Renal cortex interstitium (tissue), 11 donors: ENCODE data around the gene TSPAN5. TPM values are rescaled to one million over a fixed set of nuclear protein-coding genes. Genes with fewer than 3 reads are reported as not detected.

ENCODE experiments used
- DNase-seq, 11 donors: peaks; one replicate each; pipeline ENCODE4 v3.0.0-alpha.2; 2013; ENCODE audit warnings: low read depth in 9 of 11, low spot score in 4 of 11; ENCODE audit errors: extremely low read depth in 1 of 11
- polyA plus RNA-seq, 3 donors: library from polyadenylated mRNA; unstranded; fragments of 120-200 nt; gene quantifications; one replicate each; pipeline ENCODE4 v1.2.1, GENCODE V29; 2013; ENCODE audit not compliant: insufficient read length in 3 of 3

The TSPAN5 gene
- polyA plus RNA-seq, 3 donors: 20.5 to 32.8 (median 31.0) TPM

DNA sequence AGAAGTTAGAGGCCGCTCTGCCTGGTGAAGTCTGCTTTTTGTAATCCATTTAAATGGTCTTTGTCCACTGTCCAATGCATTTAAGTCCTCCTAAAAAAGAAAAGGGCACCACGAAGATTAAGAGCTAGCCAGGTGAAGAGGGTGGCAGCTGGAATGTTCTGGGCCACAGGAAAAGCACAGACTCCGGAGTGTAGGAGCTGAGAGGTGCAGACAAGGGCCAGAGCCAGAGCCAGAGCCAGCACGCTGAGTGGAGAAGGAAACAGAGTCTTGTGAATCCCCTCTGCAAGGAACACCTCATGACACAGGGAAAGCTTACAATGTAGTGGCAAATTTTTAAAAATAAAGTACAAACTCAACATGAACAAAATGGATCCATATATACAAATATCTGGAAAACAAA lies 83.6 kb downstream of the TSPAN5 start:
- DNase-seq: no peak

DNA sequence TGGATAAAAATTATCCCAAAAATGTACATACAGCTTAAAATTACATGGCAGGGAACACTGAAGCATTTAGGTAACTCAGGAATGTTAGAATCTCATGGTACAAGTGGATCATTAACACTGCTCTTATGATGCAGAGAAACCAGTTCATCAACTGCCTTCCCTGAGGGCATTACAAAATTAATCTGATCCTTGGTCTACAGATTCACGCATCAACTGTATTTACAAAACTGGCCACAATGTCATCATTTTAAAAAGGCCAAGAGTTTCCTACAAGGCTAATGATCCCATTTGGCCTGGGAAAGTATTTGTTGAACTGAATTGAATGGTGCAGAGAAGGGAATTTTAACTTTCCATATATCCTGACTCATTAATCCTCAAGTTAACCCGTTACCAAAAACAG lies 84.6 kb downstream of the TSPAN5 start:
- peak in 7 of 11 donors; percentile 26 to 57 (median 50) for DNase-seq

DNA sequence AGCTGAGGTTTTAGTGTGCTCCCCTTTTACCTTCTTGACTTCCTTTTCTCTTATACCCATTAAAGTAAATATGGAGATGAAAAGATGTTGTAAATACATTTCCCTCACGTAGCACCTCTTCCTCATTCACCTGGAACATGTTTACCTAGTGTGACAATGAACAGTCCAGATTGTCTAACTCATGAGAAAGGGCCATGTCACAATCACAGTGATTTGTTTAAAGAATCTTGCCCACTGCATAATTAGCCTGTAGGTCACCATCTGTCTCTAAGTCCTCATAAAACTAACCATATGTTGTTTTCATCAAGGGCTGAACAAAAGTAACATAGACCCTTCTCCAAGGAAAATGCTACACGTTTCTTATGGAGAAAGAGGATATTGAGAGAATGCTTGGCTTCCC lies 85.7 kb downstream of the TSPAN5 start:
- DNase-seq: no peak

DNA sequence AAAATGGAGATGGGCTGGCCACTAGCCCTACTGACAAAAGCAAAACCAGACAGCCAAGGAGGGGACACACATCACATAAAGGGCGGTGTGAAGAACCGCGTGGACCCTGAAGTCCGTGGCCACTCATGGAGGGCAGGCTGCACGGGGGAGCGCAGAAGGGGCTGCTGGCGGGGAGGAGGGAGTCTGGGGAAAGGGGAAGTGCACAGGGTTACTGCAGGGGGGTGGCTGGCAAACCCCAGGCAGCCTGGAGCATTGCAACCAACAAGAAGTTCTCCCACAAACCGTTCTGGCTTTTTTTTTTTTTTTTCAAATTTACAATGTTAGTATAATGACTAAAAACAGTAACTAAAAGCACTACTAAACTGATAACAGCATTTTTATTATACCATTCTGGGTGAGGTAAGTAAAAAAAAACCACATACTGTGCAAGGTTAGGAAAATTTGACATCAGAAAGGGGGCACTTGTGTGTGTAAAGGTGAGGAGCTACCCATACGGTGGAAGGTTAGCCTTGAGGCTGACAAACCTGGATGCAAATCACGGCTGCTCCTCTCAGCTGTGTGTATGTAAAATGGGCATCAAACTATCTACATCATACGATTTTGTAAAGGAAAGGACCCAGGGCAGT lies 87.1 kb downstream of the TSPAN5 start:
- no peak for DNase-seq

DNA sequence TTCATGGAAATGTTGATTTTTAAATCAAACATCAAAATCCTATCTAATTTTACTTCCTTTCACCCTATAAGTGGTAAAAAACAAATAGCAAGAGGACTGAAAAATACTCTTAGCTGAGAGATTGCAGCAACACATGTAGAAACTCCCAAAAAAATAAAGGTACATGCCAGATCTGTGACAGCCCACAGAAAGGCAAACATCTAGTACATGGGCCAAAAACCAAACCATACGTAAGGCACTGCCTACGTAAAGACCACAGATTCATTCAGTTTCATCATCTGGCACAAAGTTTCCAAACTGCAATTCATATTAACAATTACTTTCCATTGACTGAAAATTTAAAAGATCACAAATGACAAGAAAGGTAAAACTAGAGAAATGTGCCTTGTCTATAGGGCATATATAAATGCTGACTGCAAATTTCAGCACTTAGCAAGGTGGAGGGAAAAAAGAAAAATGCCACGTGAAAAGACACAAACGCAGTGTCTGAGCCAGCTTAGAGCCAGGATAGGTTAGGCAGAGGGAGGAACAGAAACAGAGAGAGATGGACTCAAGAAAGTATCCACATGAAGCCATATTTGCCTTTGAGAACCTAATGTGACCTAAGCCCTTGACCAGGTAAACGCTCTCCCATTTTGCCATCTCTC lies 88.1 kb downstream of the TSPAN5 start:
- no peak for DNase-seq

DNA sequence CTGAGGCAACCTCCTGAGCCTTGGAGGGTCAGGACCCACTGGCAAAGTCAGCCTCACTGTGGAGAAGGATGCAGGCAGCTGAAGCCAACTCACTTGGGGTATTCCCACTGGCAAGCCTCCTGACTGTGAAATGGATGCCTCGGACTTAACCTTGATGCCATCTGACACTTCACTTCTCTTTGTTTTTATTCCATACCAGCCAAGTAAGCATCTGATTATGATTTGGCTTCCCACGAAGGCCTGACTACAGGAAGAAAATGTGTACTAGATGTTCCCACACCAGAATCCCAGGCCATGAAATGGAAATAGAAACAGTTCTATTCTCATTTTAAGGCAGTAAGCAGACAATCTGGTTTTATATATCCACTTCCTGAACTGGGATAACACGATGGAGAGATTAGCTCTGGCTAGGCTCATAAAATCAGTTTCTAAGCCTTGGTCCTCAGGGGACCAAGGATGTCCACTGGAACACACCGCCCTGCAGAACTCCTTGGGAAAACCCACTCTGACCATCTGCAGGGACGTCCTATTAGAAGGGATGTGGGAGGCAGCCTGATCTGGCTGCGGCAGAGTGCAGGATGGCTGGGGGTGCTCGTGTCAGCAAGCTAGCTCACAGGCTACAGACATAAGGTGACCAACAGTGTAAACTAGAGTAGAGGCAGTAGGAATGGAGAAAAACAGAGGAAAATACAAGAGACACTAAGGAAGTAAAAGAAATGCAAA lies 89.3 kb downstream of the TSPAN5 start:
- no peak for DNase-seq

DNA sequence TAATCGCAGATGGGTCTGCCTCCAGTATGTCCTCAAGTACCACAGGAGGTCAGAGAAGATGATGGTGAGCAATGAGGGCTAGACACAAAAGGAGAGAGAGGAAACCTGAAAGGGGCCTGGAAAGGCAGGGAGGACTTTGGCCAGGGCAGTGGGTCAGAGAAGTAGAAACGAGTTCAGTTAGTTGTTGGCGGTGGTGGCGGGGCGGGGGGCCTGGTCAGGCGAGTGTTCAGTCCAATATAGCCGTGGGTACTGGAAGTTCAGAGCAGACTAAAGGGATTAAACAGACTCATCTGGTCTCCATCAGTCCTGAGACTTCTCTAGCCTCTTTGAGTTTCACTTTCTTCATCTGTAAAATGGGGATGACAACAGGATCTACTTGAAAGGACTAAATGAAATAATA lies 90.8 kb downstream of the TSPAN5 start:
- DNase-seq: no peak

DNA sequence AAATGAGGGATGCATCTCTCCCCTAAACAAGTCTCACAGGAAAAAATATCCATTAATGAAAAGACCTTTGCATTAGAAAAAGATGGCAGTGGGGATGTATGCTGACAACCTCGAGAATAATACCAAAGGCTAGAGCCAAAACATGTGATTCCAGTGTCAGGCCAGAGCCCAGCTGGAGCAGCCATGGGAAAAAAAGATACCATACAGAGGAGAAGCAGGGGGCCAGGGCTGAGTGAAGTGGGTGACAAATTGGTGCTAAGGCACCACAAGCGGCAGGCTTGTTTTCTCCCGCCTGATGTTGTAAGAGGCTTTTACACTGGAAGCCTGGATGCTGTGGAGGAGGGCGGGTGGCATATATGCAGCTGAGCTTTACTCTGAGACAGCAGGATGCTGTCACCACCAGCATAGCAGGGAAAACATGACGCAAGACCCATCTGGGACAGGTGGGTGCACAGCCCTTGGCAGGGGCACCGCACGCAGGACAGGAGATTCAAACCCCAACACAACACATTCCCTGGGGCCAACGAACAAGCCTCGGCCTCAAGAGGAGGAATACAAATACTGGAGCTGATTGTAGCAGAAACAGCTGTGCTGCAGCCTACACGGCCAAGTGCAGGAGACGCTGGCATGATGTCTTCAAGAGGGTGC lies 91.9 kb downstream of the TSPAN5 start:
- no peak for DNase-seq

DNA sequence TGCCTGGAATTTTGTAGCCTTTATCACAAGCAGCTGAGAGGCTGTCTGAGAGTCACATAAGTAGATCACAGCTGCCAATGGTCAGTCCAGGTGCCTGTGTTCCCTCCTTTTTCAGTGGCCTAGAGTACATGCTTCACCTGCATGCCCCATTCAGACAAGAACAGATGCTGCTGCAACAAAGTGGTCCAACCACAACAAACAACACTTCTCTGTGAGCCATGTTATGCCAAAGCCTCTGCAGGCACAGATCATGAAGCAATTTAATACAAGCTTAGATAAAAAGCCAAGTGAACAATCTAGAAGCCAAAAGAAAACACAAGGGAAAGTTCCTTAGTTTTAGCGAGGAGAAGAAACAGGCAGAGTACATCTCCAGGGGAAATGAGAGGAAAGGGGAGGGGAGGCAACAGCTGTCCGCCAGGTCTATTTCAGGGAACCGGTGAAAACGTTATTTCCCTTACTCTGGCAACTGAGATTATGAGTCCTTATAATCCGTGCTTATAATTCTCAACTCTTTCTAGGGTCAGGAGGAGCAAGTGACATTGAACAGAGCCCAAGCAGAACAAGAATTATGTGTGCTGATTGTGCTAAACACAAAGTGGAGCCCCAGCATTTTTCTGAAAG lies 92.6 kb downstream of the TSPAN5 start:
- DNase-seq: no peak

DNA sequence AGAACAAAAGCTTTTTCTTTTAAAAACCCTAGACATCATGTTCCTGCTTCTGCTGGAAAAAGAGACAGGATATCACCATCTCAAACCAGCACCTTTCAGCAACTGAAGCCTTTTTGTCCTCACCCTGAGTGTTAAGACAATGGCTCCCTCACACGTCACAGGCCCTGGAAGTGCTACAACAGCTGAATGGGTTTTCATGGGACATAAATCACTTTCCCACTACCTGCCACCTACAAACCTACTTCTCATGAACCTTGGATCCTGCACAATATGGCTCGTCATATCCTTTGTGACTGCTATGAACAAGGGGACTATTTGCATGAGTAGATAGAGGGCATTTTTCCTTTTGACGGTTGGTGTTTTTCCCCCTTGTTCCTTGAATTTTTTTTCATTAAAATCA lies 93.6 kb downstream of the TSPAN5 start:
- DNase-seq: no peak

DNA sequence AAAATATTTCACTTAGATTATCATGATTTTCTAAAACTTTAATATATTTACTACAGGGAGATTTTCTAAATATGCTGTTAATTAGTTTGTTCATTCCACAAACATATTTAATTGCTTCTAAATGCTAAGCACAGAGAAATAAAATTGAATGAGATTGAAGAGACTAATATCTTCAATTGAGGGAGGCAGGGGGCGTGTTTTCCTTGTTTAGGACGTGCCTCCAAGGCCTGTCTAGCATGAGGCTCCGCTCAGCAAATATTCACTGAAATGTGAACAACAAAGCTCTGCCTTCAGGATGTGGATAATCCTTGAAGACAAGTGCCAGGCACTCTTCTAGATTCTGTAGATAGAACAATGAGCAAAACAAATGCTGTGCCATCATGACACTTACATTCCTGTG lies 98.1 kb downstream of the TSPAN5 start:
- no peak for DNase-seq

DNA sequence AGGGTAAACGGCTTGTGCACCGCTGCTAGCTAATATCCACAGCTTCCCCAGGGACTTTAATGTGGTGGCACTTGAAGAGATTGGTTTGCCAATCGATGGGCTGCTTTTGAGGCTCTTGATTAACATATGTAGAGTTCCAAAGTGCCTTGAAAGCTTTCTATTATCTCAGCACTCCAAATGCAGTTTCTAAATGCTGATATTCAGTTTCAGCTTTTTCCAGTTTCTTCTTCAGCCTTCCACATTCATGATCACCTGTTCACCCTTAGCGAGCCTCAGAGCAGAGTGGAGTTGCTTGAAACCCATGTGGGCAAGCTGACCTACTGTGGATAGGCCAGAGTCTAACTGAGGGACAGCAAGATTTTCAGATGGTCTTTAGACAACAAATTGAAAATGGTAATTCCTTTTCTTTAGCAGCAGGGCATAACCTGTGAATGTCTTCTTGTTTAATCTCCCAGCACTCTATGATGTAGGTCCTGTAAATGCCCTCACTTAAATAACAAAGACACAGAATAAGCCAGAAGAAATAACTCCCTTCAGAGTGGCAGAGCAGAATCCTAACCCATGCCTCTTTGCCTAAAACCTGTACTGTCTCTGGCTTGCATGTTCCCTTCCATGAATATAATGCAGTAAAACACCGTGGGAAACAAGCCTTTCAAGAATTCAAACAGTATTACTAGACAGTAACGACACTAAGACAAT lies 99.8 kb downstream of the TSPAN5 start:
- no peak for DNase-seq

DNA sequence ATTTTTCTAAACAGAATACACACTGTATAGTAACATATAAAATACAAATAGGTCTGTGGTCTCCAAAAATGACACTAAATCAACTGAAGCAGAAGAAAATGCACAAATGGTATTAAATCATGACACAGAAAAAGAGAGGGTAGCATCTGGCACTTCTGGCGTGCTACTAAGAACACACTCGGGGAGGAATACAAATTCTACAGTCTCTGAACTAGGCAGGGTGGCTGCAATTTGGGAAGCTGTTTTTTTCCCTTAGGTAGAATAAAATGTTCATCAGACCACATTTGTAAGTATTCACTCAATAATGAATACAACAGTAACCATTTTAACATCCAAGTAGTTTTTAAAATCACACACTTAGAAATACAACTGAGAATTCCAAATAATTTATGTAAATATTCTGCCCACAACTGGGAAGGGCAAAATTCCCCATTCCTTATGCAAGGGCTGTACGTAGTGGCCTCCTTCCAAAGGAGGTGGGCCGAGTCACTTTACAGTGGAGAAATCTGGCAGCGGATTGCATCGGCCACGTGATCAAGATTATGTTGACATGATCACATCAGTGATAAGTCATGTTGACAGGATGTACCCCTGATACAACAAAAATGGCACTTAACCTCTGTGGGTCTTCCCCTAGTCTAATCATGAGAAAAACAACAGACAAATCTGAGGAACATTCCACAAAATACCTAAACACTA lies 101.1 kb downstream of the TSPAN5 start:
- DNase-seq: no peak

DNA sequence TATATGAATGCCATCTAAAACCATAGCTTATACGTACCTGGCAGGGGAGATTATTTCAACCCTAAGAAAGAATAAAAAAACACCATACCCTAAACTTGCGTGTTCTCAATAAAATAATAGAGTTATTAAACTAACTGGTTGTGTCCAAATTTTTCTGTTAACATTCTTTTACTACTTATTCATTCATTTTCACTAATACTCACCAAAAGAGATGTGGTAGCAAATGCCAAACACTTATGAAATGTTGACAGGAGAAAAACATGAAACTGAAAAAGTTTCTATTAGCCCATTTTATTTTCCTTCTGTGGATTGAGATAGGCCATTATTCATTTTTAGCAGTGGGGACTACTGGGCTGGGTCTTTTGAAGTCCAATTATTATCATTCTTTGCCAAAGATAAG lies 102.0 kb downstream of the TSPAN5 start:
- DNase-seq: no peak

DNA sequence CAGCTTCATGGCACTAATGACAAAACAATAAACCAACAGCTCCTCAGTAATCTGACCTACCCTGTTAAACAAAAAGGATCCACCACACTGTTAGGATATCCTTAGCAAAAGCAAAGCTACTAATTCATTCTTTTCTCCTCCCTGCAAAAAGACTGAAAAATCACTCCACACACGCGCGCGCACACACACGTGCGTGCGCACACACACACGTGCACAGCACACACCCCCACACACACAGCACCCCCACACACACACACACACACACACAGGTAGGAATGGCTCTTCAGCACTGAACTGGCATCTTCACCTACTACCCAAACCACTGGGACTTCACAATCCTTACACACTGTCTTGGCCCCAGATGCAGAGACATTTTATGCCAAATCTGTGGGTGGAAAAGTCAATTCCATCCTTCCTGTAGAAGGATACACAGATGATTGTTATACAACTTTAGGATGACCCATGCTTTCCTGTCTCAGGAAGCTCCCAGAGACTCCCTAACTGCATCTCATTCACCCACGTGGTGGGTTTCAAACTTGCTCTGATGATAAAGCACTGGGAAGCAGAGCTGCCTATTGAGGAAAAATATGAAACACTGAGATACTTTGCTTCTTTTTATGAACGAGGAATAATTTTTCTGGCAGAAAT lies 102.5 kb downstream of the TSPAN5 start:
- no peak for DNase-seq

DNA sequence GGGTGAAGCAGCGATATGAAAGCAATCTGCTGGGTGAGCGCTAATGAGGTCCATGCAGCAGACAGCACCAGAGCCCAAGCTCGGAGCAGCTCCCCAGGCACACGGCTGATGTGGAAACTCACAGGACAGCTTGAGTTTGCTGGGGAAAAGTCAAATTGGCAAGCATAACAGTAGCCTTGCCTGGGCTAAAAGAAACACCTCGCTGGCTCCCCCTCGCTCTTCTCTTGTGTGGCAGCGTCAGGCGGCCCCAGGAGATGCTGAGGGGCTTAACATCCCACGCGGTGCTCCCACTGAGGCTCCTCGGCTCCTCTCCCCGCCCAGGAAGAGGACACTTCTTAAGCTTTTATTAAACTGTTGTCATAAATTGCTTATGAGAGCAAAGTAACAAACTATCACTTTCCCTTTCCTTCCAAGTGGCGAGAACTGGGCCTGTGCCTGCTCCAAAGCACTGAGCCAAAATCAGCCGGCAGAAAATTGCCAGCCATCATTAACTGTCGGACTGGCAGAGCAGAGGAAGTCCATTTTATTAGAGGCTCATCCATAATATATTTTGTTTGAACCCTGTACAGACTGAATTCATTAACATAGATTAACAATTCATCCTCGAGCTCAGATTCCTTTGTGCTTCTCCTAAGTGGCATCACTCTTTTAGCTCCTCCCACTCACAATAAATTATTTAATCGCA lies 111.4 kb downstream of the TSPAN5 start:
- no peak for DNase-seq

DNA sequence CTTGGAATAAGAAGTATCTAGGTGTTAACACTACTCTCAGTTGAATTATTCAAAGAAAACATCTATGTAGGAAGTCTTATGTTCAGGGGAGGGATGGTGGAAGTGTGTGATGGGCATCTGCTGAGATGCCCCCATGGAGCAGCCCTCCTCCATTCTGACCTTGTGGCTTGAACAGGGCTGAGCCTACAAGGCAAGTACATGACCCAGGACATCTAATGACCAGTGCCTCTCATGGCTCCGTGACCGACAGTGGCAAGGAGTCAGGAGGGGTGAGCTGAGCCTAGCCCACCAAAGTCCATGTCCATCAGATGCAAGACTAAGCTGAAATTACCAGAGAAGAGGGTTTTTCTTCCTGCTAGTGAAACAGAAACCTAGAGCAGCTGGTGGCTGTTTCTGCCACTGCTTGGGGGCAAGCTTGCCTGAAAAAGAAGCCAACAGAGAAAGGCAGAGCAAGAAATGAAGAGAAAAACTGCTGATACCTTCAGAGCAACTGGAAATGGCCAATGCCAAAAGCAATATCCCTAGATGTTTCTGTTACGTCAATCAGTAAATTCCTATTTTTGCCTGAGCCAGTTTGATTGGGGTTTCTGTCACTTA lies 113.5 kb downstream of the TSPAN5 start:
- no peak for DNase-seq
